Measurements from ENCODE around the gene CDH22.

The CDH22 gene

DNA sequence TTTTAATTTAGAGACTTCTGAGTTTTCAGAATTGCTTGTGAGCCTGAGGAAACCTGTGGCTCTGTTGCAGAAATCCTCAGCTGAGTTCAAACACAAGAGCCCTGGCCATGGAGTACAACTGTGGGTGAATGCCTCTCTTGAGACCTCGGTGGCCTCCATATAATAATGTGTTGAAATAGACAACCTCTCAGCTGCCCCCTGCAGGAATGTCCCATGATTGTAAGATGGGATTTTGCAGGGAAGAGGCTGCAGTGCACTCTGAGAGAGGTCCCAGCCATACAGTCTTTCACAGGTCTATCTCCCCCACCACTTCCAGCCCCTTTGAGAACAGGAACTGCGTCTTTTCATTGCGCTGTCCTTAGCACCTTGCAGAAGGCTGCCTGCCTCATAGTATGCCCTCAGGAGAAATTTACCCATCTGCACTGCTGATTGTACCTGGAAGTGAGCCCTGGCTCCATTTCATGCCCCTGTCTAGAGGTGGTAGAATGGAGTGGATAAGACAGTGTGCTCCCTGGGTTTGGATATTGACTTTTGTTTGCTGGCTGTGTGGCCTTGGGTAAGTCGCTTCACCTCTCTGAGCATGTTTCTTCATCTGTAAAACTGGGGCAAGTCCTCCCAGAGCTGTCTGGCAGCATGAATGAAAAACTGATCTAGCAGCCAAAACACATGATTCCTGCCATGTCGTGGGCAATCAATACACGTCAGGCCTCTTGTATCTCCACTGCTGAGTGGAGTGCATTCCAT lies 16.8 kb upstream of the CDH22 start:
- no peaks in the 10 kb centered on the region for H3K4me1 ChIP-seq (ENCODE audit: insufficient read depth, poor library complexity, severe bottlenecking)
- no peaks in the 10 kb centered on the region for H3K36me3 ChIP-seq (ENCODE audit: low read depth)
- no peaks in the 10 kb centered on the region for H3K9me3 ChIP-seq (ENCODE audit: severe bottlenecking)
- H3K27me3 ChIP-seq (ENCODE audit: insufficient read depth, poor library complexity, severe bottlenecking): peaks cover 31% of the 10 kb centered on the region
- no peak overlapping the region for H3K27ac ChIP-seq (ENCODE audit: poor library complexity, severe bottlenecking)
- DNase-seq (ENCODE audit: low spot score): no peak
- TF ChIP-seq, protein P1, sequence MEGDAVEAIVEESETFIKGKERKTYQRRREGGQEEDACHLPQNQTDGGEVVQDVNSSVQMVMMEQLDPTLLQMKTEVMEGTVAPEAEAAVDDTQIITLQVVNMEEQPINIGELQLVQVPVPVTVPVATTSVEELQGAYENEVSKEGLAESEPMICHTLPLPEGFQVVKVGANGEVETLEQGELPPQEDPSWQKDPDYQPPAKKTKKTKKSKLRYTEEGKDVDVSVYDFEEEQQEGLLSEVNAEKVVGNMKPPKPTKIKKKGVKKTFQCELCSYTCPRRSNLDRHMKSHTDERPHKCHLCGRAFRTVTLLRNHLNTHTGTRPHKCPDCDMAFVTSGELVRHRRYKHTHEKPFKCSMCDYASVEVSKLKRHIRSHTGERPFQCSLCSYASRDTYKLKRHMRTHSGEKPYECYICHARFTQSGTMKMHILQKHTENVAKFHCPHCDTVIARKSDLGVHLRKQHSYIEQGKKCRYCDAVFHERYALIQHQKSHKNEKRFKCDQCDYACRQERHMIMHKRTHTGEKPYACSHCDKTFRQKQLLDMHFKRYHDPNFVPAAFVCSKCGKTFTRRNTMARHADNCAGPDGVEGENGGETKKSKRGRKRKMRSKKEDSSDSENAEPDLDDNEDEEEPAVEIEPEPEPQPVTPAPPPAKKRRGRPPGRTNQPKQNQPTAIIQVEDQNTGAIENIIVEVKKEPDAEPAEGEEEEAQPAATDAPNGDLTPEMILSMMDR (IDR thresholded peaks at IDR 0.05; ENCODE audit: poor library complexity, severe bottlenecking): peak; percentile 75
- no peak overlapping the region for H3K4me3 ChIP-seq (ENCODE audit: severe bottlenecking)
- ATAC-seq (ENCODE audit: low read depth): peak; percentile 61

DNA sequence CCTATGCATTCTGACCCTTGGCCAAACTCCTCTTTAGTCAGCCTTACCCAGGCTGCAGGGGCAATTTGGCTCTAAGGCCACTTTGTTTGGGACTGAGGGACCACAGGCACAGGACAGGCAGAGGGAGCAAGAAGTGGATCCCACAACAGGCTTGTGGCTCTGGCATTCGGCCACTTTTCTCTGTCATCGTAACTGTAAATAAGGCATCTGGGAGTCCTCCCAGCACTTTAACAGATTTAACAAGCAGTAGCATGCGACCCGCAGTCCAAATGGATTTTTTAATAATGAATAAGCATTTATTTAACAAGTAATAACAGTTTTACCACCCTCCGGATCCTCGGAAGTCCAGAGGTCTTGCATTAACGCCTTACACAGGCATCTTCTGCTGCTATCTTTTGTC lies 16.1 kb upstream of the CDH22 start:
- Histone ChIP-seq H3K4me3 (ENCODE audit: severe bottlenecking) (no peak overlapping the region), H3K36me3 (ENCODE audit: low read depth) (no peaks in the 10 kb centered on the region), H3K27ac (ENCODE audit: poor library complexity, severe bottlenecking) (no peak overlapping the region), H3K4me1 (ENCODE audit: insufficient read depth, poor library complexity, severe bottlenecking) (no peaks in the 10 kb centered on the region), H3K27me3 (ENCODE audit: insufficient read depth, poor library complexity, severe bottlenecking) (peaks cover 36% of the 10 kb centered on the region), H3K9me3 (ENCODE audit: severe bottlenecking) (no peaks in the 10 kb centered on the region)
- TF ChIP-seq, protein P1 (IDR thresholded peaks at IDR 0.05; ENCODE audit: poor library complexity, severe bottlenecking): no peak
- ATAC-seq (ENCODE audit: low read depth) (no peak), DNase-seq (ENCODE audit: low spot score) (no peak)

DNA sequence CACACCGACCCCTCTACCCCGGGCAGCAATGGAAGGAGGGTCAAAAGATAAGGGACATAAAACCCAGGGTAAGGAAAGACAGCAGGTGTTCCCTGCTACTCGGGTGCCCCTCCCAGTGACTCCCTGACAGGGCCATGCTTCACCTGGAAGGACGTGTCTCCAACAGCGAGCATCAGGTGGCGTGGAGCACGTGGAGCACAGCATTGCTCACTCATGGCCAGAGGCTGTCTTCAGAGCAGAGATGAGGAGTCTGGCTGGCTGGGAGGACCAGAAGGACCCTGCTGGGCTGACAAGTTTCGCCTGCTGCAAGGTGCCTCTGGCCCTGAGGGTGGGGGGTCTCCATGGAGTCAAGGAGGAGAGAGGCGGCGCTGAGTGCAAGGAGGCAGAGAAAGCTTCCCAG lies 15.3 kb upstream of the CDH22 start:
- Histone ChIP-seq H3K9me3 (ENCODE audit: severe bottlenecking) (no peaks in the 10 kb centered on the region), H3K36me3 (ENCODE audit: low read depth) (no peaks in the 10 kb centered on the region), H3K4me3 (ENCODE audit: severe bottlenecking) (no peak overlapping the region), H3K27ac (ENCODE audit: poor library complexity, severe bottlenecking) (no peak overlapping the region), H3K27me3 (ENCODE audit: insufficient read depth, poor library complexity, severe bottlenecking) (peaks cover 37% of the 10 kb centered on the region), H3K4me1 (ENCODE audit: insufficient read depth, poor library complexity, severe bottlenecking) (no peaks in the 10 kb centered on the region)
- TF ChIP-seq, protein P1 (IDR thresholded peaks at IDR 0.05; ENCODE audit: poor library complexity, severe bottlenecking): no peak
- DNase-seq (ENCODE audit: low spot score) (no peak), ATAC-seq (ENCODE audit: low read depth) (no peak)

DNA sequence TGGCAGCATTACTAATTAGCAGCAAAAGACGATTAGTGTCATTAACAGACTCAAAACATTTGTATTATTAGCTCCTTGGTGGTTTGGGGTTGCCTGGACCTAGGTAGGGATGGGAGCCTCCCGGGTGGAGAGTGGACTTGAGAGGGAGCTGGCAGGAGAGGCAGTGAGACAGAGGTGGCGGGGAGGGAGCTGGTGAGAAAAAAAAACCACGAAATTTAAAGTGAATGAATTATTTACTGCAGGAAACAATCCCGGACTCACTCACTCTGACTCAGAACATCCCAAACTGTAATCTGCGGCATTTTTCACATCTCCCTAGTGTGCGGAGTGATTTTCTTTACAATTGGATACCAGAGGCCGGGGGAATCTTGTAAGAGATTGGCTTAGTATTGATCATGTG lies 14.3 kb upstream of the CDH22 start:
- no peaks in the 10 kb centered on the region for H3K36me3 ChIP-seq (ENCODE audit: low read depth)
- H3K4me3 ChIP-seq (ENCODE audit: severe bottlenecking): no peak overlapping the region
- ATAC-seq (ENCODE audit: low read depth) (no peak), DNase-seq (ENCODE audit: low spot score) (no peak)
- TF ChIP-seq, protein P1 (IDR thresholded peaks at IDR 0.05; ENCODE audit: poor library complexity, severe bottlenecking): no peak
- no peaks in the 10 kb centered on the region for H3K9me3 ChIP-seq (ENCODE audit: severe bottlenecking)
- no peaks in the 10 kb centered on the region for H3K4me1 ChIP-seq (ENCODE audit: insufficient read depth, poor library complexity, severe bottlenecking)
- no peak overlapping the region for H3K27ac ChIP-seq (ENCODE audit: poor library complexity, severe bottlenecking)
- H3K27me3 ChIP-seq (ENCODE audit: insufficient read depth, poor library complexity, severe bottlenecking): peaks cover 37% of the 10 kb centered on the region

DNA sequence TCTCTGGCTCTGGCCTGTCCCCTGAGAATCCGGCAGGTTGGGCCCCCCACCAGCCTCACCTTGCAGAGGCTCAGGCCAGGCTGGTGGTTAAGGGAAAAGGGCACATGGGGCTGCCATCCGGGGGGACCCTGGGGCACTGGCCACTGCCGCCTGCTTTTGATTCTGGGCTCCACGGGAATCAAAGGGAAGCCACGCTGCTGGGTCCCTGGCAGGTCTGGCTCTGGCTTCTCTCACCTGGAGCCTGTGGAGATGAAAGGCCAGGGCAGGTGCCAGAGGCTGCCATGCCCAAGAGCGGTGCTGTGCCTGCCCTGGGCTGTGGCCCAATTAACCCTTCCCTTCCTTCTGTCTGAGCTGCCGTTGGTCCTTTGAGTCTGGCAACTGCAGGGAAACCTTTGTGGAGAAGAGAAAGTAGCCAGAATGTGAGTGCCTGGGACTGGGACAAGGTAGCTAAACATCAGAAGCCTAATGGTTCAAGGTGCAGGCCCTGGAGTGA lies 9.4 kb upstream of the CDH22 start:
- ATAC-seq (ENCODE audit: low read depth) (no peak), DNase-seq (ENCODE audit: low spot score) (no peak)
- no peak overlapping the region for H3K27ac ChIP-seq (ENCODE audit: poor library complexity, severe bottlenecking)
- no peaks in the 10 kb centered on the region for H3K9me3 ChIP-seq (ENCODE audit: severe bottlenecking)
- no peaks in the 10 kb centered on the region for H3K4me1 ChIP-seq (ENCODE audit: insufficient read depth, poor library complexity, severe bottlenecking)
- H3K4me3 ChIP-seq (ENCODE audit: severe bottlenecking): no peak overlapping the region
- TF ChIP-seq, protein P1 (IDR thresholded peaks at IDR 0.05; ENCODE audit: poor library complexity, severe bottlenecking): no peak
- H3K36me3 ChIP-seq (ENCODE audit: low read depth): no peaks in the 10 kb centered on the region
- H3K27me3 ChIP-seq (ENCODE audit: insufficient read depth, poor library complexity, severe bottlenecking): peaks cover 56% of the 10 kb centered on the region
